PC-3 (cell line): Measurements from ENCODE around the gene PKN1.

Experiments used
- CTCF ChIP-seq: fragments of 300-600 bp; sonication (generic); conservative IDR thresholded peaks from 2 replicates; pipeline ENCODE4 v1.5.1; 2017; ENCODE audit warnings: antibody characterized with exemption, low read depth, mild to moderate bottlenecking, low read length
- EZH2 ChIP-seq: fragments of 300-600 bp; sonication (generic); IDR thresholded peaks from one replicate; pipeline ENCODE4 v1.6.1; 2017; ENCODE audit warnings: antibody characterized with exemption, mild to moderate bottlenecking, low read length; ENCODE audit not compliant: unreplicated experiment
- EZH2phosphoT487 ChIP-seq: fragments of 300-600 bp; sonication (generic); IDR thresholded peaks from 2 replicates; pipeline ENCODE4 v1.6.1; 2018; ENCODE audit warnings: mild to moderate bottlenecking, antibody characterized with exemption, low read length, borderline replicate concordance

GRCh38 chr19:14406645-14407401 is 26.3 kb upstream of the PKN1 start:
- TF ChIP-seq CTCF (no peak), EZH2phosphoT487 (no peak), EZH2 (no peak)
